Hepatocyte (in vitro differentiated cells): ENCODE results near the gene ONECUT2.

ENCODE experiments used
- CTCF ChIP-seq: fragments of 200-600 bp; sonication (generic); IDR thresholded peaks from 2 replicates; pipeline ENCODE4 v1.5.1; 2016; ENCODE audit warnings: antibody characterized with exemption, mild to moderate bottlenecking; ENCODE audit not compliant: poor library complexity
- EZH2 ChIP-seq: fragments of 200-600 bp; sonication (generic); IDR thresholded peaks from 2 replicates; pipeline ENCODE4 v1.6.1; 2016; ENCODE audit warnings: antibody characterized with exemption, mild to moderate bottlenecking, borderline replicate concordance
- EZH2phosphoT487 ChIP-seq: fragments of 200-600 bp; sonication (generic); IDR thresholded peaks from one replicate; pipeline ENCODE4 v1.6.1; 2018; ENCODE audit warnings: antibody characterized with exemption, mild to moderate bottlenecking, low read depth, moderate library complexity; ENCODE audit not compliant: unreplicated experiment, severe bottlenecking

DNA sequence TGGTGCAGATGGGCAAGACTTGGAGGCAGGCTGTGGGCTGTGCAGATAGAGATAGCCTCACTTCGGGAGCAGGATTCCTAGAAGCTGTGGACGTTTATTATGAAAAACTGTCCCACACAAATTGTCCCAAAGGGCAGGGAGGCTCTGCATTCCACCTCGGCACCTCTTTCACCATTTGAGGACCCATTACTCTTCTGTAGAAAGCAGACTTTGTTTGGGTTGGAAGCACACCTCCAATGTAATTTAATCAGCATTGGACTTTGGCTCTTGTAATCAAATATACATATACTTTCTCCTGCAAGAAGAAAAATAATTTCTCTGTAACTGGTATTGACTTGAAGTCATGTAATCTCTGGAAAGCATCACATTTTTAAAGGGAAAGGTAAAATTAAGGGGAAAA lies 8.5 kb downstream of the ONECUT2 start:
- TF ChIP-seq CTCF (no peak), EZH2 (no peak), EZH2phosphoT487 (no peak)
